Small intestine (tissue), 7 donors: ENCODE data around the gene TTC36. TPM values are rescaled to one million over a fixed set of nuclear protein-coding genes. Genes with fewer than 3 reads are reported as not detected.

Source experiments
- DNase-seq, 2 donors: peaks; one replicate each; pipeline versions ENCODE4 v3.0.0 to v3.0.0-alpha.2; 2013
- FAIRE-seq: peaks from 2 replicates; lab custom pipeline; 2012; peaks lifted over from hg19 to GRCh38; lab: Jason Lieb, UNC
- H3K27ac ChIP-seq, 3 donors: one replicate each; pipeline ENCODE4 v1.5.1; 2013; ENCODE audit warnings: low read length in 2 of 3, mild to moderate bottlenecking in 2 of 3, control low read depth in 1 of 3, inconsistent platforms in 1 of 3, low read depth in 1 of 3, moderate library complexity in 1 of 3
- H3K27me3 ChIP-seq, 3 donors: one replicate each; pipeline ENCODE4 v1.6.1; 2013; ENCODE audit warnings: low read length in 3 of 3, inconsistent platforms in 1 of 3; ENCODE audit not compliant: control insufficient read depth in 3 of 3, insufficient read depth in 3 of 3
- H3K36me3 ChIP-seq, 3 donors: one replicate each; pipeline ENCODE4 v1.6.1; 2013; ENCODE audit warnings: low read length in 3 of 3, inconsistent platforms in 1 of 3, low read depth in 1 of 3, mild to moderate bottlenecking in 1 of 3, moderate library complexity in 1 of 3; ENCODE audit not compliant: control insufficient read depth in 3 of 3, insufficient read depth in 2 of 3
- H3K4me1 ChIP-seq, 3 donors: one replicate each; pipeline ENCODE4 v1.6.1; 2013; ENCODE audit warnings: low read length in 2 of 3, inconsistent platforms in 1 of 3, low read depth in 1 of 3, mild to moderate bottlenecking in 1 of 3, moderate library complexity in 1 of 3; ENCODE audit not compliant: control insufficient read depth in 3 of 3, insufficient read depth in 2 of 3
- H3K4me3 ChIP-seq, 3 donors: one replicate each; pipeline ENCODE4 v1.5.1; 2013; ENCODE audit warnings: low read length in 3 of 3, control low read depth in 1 of 3, inconsistent platforms in 1 of 3, low read depth in 1 of 3, mild to moderate bottlenecking in 1 of 3, moderate library complexity in 1 of 3
- H3K9me3 ChIP-seq, 2 donors: one replicate each; pipeline ENCODE4 v1.6.1; 2013; ENCODE audit warnings: low read depth in 1 of 2, low read length in 1 of 2; ENCODE audit not compliant: control insufficient read depth in 2 of 2, insufficient read depth in 1 of 2
- WGBS, 3 donors: extraction: QIAGEN DNeasy Blood & Tissue Kit; methylation state at CpG; one replicate each; pipeline ENCODE4 v1.1.7; 2013; 5-methylcytosine and 5-hydroxymethylcytosine counted together
- polyA plus RNA-seq, 4 donors: library from polyadenylated mRNA; stranded (reverse) in 3 of 4; unstranded in 1 of 4; fragments of 200-250 nt in 3 of 4; fragments of 120-200 nt in 1 of 4; gene quantifications; one replicate each; pipeline versions ENCODE4 v1.2.1 to v1.2.3, GENCODE V29; 2013
- donor health status: healthy with polysubstance abuse.
- donor health status: control.
- donor health status: control.
- donor health status: Bipolar disorder and iron deficiency.
- donor health status: healthy.

The TTC36 gene
- polyA plus RNA-seq, 4 donors: 2.3 to 91.3 (median 15.0) TPM

- H3K4me1 ChIP-seq: no peaks in the 10 kb centered on the region
- 90 to 93% (median 92%) methylated on average over 5 of the region's 5 CpGs for WGBS, 3 donors
- DNase-seq (no peak), FAIRE-seq (no peak)
- no peaks in the 10 kb centered on the region for H3K27me3 ChIP-seq
- no peak overlapping the region for H3K4me3 ChIP-seq
- no peaks in the 10 kb centered on the region for H3K9me3 ChIP-seq
- no peak overlapping the region for H3K27ac ChIP-seq
- H3K36me3 ChIP-seq: peaks cover 14 to 41% (median 19%) of the 10 kb centered on the region in 3 donors
Observed at GRCh38 chr11:118511601-118512000, 15.7 kb upstream of the TTC36 start.

- WGBS, 3 donors: 65 to 81% (median 78%) methylated on average over 7 of the region's 7 CpGs
- Histone ChIP-seq H3K27ac (no peak overlapping the region), H3K4me1 (no peaks in the 10 kb centered on the region), H3K36me3 (peaks cover 9 to 35% (median 17%) of the 10 kb centered on the region in 3 donors), H3K4me3 (no peak overlapping the region), H3K27me3 (no peaks in the 10 kb centered on the region), H3K9me3 (no peaks in the 10 kb centered on the region)
- FAIRE-seq (no peak), DNase-seq (no peak)
Observed at GRCh38 chr11:118514103-118514502, 13.2 kb upstream of the TTC36 start.

- Histone ChIP-seq H3K4me3 (no peak overlapping the region), H3K4me1 (no peaks in the 10 kb centered on the region), H3K36me3 (peaks cover 17 to 52% (median 18%) of the 10 kb centered on the region in 3 donors), H3K9me3 (no peaks in the 10 kb centered on the region), H3K27ac (no peak overlapping the region), H3K27me3 (no peaks in the 10 kb centered on the region)
- FAIRE-seq (no peak), DNase-seq (no peak)
- WGBS, 3 donors: 82 to 84% (median 84%) methylated on average over 6 of the region's 6 CpGs
Observed at GRCh38 chr11:118519549-118519948, 7.7 kb upstream of the TTC36 start.

GRCh38 chr11:118521892-118522311 lies 5.4 kb upstream of the TTC36 start:
- Histone ChIP-seq H3K4me1 (peaks cover 0 to 10% (median 0%) of the 10 kb centered on the region in 3 donors), H3K4me3 (no peak overlapping the region), H3K27me3 (no peaks in the 10 kb centered on the region), H3K27ac (no peak overlapping the region), H3K36me3 (peaks cover 14 to 52% (median 15%) of the 10 kb centered on the region in 3 donors), H3K9me3 (no peaks in the 10 kb centered on the region)
- DNase-seq: no peak
- no peak for FAIRE-seq
- 80 to 87% (median 80%) methylated on average over 13 of the region's 13 CpGs for WGBS, 3 donors

GRCh38 chr11:118522571-118523072 lies 4.7 kb upstream of the TTC36 start:
- no peaks in the 10 kb centered on the region for H3K27me3 ChIP-seq
- H3K27ac ChIP-seq: no peak overlapping the region
- FAIRE-seq (no peak), DNase-seq (peak; percentile 36 to 40)
- 61 to 65% (median 65%) methylated on average over 6 of the region's 6 CpGs for WGBS, 3 donors
- H3K9me3 ChIP-seq: no peaks in the 10 kb centered on the region
- peaks cover 0 to 15% (median 5%) of the 10 kb centered on the region in 3 donors for H3K4me1 ChIP-seq
- H3K4me3 ChIP-seq: no peak overlapping the region
- peaks cover 14 to 53% (median 15%) of the 10 kb centered on the region in 3 donors for H3K36me3 ChIP-seq

GRCh38 chr11:118524356-118524755 lies 2.9 kb upstream of the TTC36 start:
- FAIRE-seq (no peak), DNase-seq (peak in 1 of 2 donors; percentile 41)
- Histone ChIP-seq H3K27me3 (no peaks in the 10 kb centered on the region), H3K36me3 (peaks cover 14 to 57% (median 15%) of the 10 kb centered on the region in 3 donors), H3K9me3 (no peaks in the 10 kb centered on the region), H3K27ac (no peak overlapping the region), H3K4me3 (no peak overlapping the region), H3K4me1 (peaks cover 0 to 18% (median 9%) of the 10 kb centered on the region in 3 donors)

- 87 to 92% (median 88%) methylated on average over 6 of the region's 6 CpGs for WGBS, 3 donors
- H3K9me3 ChIP-seq: no peaks in the 10 kb centered on the region
- peaks cover 3 to 24% (median 9%) of the 10 kb centered on the region in 3 donors for H3K4me1 ChIP-seq
- peaks cover 13 to 52% (median 14%) of the 10 kb centered on the region in 3 donors for H3K36me3 ChIP-seq
- H3K4me3 ChIP-seq: no peak overlapping the region
- no peak overlapping the region for H3K27ac ChIP-seq
- H3K27me3 ChIP-seq: no peaks in the 10 kb centered on the region
- FAIRE-seq: no peak
- DNase-seq: no peak
Observed at GRCh38 chr11:118524757-118525470, 2.4 kb upstream of the TTC36 start.

- peak overlapping the region; percentile 36 to 82 (median 36) for H3K27ac ChIP-seq
- H3K4me1 ChIP-seq: peaks cover 3 to 28% (median 9%) of the 10 kb centered on the region in 3 donors
- no peaks in the 10 kb centered on the region for H3K27me3 ChIP-seq
- FAIRE-seq (no peak), DNase-seq (peak in 1 of 2 donors; percentile 71)
- peaks cover under 1 to 42% (median 5%) of the 10 kb centered on the region in 3 donors for H3K36me3 ChIP-seq
- peak overlapping the region in 1 of 3 donors; percentile 37 for H3K4me3 ChIP-seq
- 19 to 63% (median 38%) methylated on average over 2 of the region's 2 CpGs for WGBS, 3 donors
- no peaks in the 10 kb centered on the region for H3K9me3 ChIP-seq
Observed at GRCh38 chr11:118526688-118527087, 586 bp upstream of the TTC36 start.
